H1 (cell line): ENCODE measurements around the gene ITSN1. TPM values are rescaled to one million over a fixed set of nuclear protein-coding genes. Genes with fewer than 3 reads are reported as not detected.

Experiments
- CBX5 ChIP-seq: fragments of 300-800, 300-1000 bp; sonication (generic); IDR thresholded peaks from 2 replicates; pipeline ENCODE4 v1.7.1; 2016; ENCODE audit warnings: antibody characterized with exemption, low read length, low read depth
- CHD1 ChIP-seq: IDR thresholded peaks from 2 replicates; pipeline ENCODE4 v1.6.1; 2012; ENCODE audit warnings: low read depth, low read length, improper control_type of control experiment
- NRF1 ChIP-seq: IDR thresholded peaks from 2 replicates; pipeline ENCODE4 v1.6.1; 2011; ENCODE audit warnings: mild to moderate bottlenecking, low read depth, low read length, improper control_type of control experiment
- RXRA ChIP-seq: IDR thresholded peaks from 2 replicates; pipeline ENCODE4 v1.6.1; 2011; ENCODE audit warnings: low read depth, mild to moderate bottlenecking, low read length, moderate library complexity; ENCODE audit not compliant: insufficient read depth
- SAP30 ChIP-seq: fragments of 300-600 bp; sonication (generic); IDR thresholded peaks from 2 replicates; pipeline ENCODE4 v1.7.1; 2012; ENCODE audit warnings: low read length, moderate library complexity, mild to moderate bottlenecking, inconsistent platforms; ENCODE audit not compliant: insufficient read depth, insufficient replicate concordance
- SP2 ChIP-seq: IDR thresholded peaks from 2 replicates; pipeline ENCODE4 v1.6.1; 2012; ENCODE audit warnings: mild to moderate bottlenecking, low read length, inconsistent platforms
- SUZ12 ChIP-seq: fragments of 200-600 bp; sonication (generic); IDR thresholded peaks from 2 replicates; pipeline ENCODE4 v1.6.1; 2012; ENCODE audit warnings: mild to moderate bottlenecking, inconsistent platforms, low read length, moderate library complexity, mixed read lengths
- TBP ChIP-seq: IDR thresholded peaks from 2 replicates; pipeline ENCODE4 v1.6.1; 2011; ENCODE audit warnings: low read depth, low read length, improper control_type of control experiment
- polyA plus RNA-seq, 7 experiments: library from polyadenylated mRNA; depleted of rRNA in 3 of 7; stranded (reverse) in 5 of 7; unstranded in 2 of 7; fragments of >200 nt in 5 of 7; fragments of 200-250 nt in 2 of 7; gene quantifications; 1 replicate in 5 of 7; 2 replicates in 1 of 7; 4 replicates in 1 of 7; pipeline versions ENCODE4 v1.2.1 to v1.2.3, GENCODE V29; 2011 to 2013; ENCODE audit warnings: missing spikeins in 2 of 7, mixed read lengths in 2 of 7
- total RNA-seq: library from RNA; stranded (reverse); fragmentation: NEBNext Ultra II Directional; extraction: Animal tissue kit (Norgen Biotek cat#: 25700); gene quantifications from 2 replicates; pipeline ENCODE4 v1.2.1, GENCODE V29; 2021

The ITSN1 gene
- total and polyA plus RNA-seq, 2 of the 8 experiments (the other 6 are each of a cell fraction or from before 2014, with no cell fraction given): 60.8 to 78.1 TPM

DNA sequence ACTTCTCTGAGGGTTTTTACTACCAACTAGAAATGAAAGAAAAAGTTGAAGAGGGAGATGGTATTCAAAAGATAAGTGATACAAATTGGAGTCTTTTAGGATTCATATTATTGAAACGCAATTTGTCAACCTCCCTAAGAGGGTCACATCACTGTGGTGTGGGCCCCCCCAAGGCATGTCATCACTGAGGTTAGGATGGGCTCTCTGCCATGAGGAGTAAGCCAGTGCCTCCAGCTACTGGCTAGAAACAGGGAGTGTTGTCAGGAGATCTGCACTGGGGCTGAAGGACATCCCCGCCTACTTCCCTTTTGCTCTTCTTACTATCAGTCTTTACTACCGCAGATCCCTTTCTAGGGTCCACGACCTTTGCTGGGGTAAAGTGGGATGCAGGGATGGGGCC lies 25.9 kb downstream of the ITSN1 start (continued):
- TF ChIP-seq RXRA (no peak), NRF1 (no peak), CBX5 (no peak), SUZ12 (no peak), SP2 (no peak), SAP30 (no peak), TBP (no peak), CHD1 (no peak)
